Caco-2 (cell line): Measurements from ENCODE around the gene NDNF. TPM values are rescaled to one million over a fixed set of nuclear protein-coding genes. Genes with fewer than 3 reads are reported as not detected.

Experiments
- BruUV-seq: library from RNA; stranded (reverse); fragments of 400-500 nt; replicated peaks from 2 replicates; lab custom pipeline; 2021; lab: Mats Ljungman, UMichigan
- CTCF ChIA-PET: fragments of 300-600 bp; sonication (Branson Sonifier 250); formaldehyde crosslinking; loops from one replicate; lab custom pipeline; 2022; ENCODE audit warnings: antibody characterized with exemption; lab: Charles Lee
- POLR2A ChIA-PET: fragments of 300-600 bp; sonication (Branson Sonifier 250); formaldehyde crosslinking; loops from one replicate; lab custom pipeline; 2022; ENCODE audit warnings: antibody characterized with exemption; lab: Charles Lee
- DNase-seq, 2 experiments: peaks; one replicate each; pipeline versions ENCODE4 v3.0.0 to v3.0.0-alpha.2; 2020 to 2022
- H3K27me3 ChIP-seq: replicated peaks from 2 replicates; pipeline ENCODE4 v1.6.0; 2011; ENCODE audit warnings: low read length; ENCODE audit not compliant: control insufficient read depth, insufficient read depth
- H3K36me3 ChIP-seq: 2 replicates; pipeline ENCODE4 v1.5.1; 2011; ENCODE audit warnings: low read length; ENCODE audit not compliant: control insufficient read depth, insufficient read depth
- H3K4me1 ChIP-seq: fragments of 250-450 bp; sonication (Bioruptor Pico); 2 replicates; pipeline ENCODE4 v1.5.1; 2020; ENCODE audit warnings: mild to moderate bottlenecking
- H3K4me3 ChIP-seq: 2 replicates; pipeline ENCODE4 v1.5.1; 2011; ENCODE audit warnings: low read depth, mild to moderate bottlenecking, control low read depth, low read length
- H3K9me3 ChIP-seq: fragments of 250-450 bp; sonication (Bioruptor Pico); 2 replicates; pipeline ENCODE4 v1.5.1; 2020; ENCODE audit warnings: mild to moderate bottlenecking, moderate library complexity
- H3K27ac Mint-ChIP-seq: one replicate; pipeline ENCODE4 v1.8.0; 2022; ENCODE audit warnings: mixed read lengths; ENCODE audit not compliant: unreplicated experiment
- H3K27me3 Mint-ChIP-seq: one replicate; pipeline ENCODE4 v1.8.0; 2022; ENCODE audit warnings: mixed read lengths; ENCODE audit not compliant: insufficient read depth, unreplicated experiment
- H3K36me3 Mint-ChIP-seq: one replicate; pipeline ENCODE4 v1.8.0; 2022; ENCODE audit warnings: mild to moderate bottlenecking, mixed read lengths; ENCODE audit not compliant: insufficient read depth, unreplicated experiment
- H3K4me1 Mint-ChIP-seq: one replicate; pipeline ENCODE4 v1.8.0; 2022; ENCODE audit warnings: low read depth, mixed read lengths; ENCODE audit not compliant: unreplicated experiment
- H3K4me3 Mint-ChIP-seq: one replicate; pipeline ENCODE4 v1.8.0; 2022; ENCODE audit warnings: mild to moderate bottlenecking, moderate library complexity, mixed read lengths; ENCODE audit not compliant: unreplicated experiment
- H3K9me3 Mint-ChIP-seq: one replicate; pipeline ENCODE4 v1.8.0; 2022; ENCODE audit warnings: mixed read lengths; ENCODE audit not compliant: unreplicated experiment
- CTCF ChIP-seq, 2 experiments: fragments of 200-600 bp in 1 of 2; IDR thresholded peaks; 1 replicate in 1 of 2; 2 replicates in 1 of 2; pipeline versions ENCODE4 v1.5.1 to v1.8.0; 2011 to 2022; ENCODE audit warnings: antibody characterized with exemption in 1 of 2, control low read depth in 1 of 2, inconsistent platforms in 1 of 2, low read depth in 1 of 2, low read length in 1 of 2, mild to moderate bottlenecking in 1 of 2, moderate library complexity in 1 of 2; ENCODE audit not compliant: insufficient read depth in 1 of 2, severe bottlenecking in 1 of 2, unreplicated experiment in 1 of 2
- intact Hi-C: fragments of 100-400 bp; cut with micrococcal nuclease; formaldehyde crosslinking; loops from one replicate; pipeline ENCODE4 v1.10.0; 2022; ENCODE audit not compliant: unreplicated experiment
- total RNA-seq: library from RNA; stranded (reverse); gene quantifications from 2 replicates; pipeline ENCODE4 v1.2.3, GENCODE V29; 2022

The NDNF gene
- total RNA-seq, 1 experiment from 2014 or later = 3.7 TPM

- no peak for DNase-seq
- H3K36me3 ChIP-seq = no peaks in the 10 kb centered on the region
- no peak overlapping the region for H3K4me3 ChIP-seq
- no peaks in the 10 kb centered on the region for H3K36me3 Mint-ChIP-seq
- POLR2A ChIA-PET = no interaction called here
- no TSS peak for BruUV-seq
- no peak overlapping the region for H3K27ac Mint-ChIP-seq
- TF ChIP-seq CTCF (IDR thresholded peaks at IDR 0.05; ENCODE audit: insufficient read depth in 1 of 2, low read depth in 1 of 2, low read length in 1 of 2, severe bottlenecking in 1 of 2, unreplicated experiment in 1 of 2) = no peak
- no peak overlapping the region for H3K4me3 Mint-ChIP-seq
- H3K9me3 Mint-ChIP-seq = no peaks in the 10 kb centered on the region
- H3K4me1 ChIP-seq = no peaks in the 10 kb centered on the region
- no peaks in the 10 kb centered on the region for H3K27me3 Mint-ChIP-seq
- H3K9me3 ChIP-seq = peaks cover 3% of the 10 kb centered on the region; the same call in 1 of the 2 replicates
- intact Hi-C loops = no loop called here
- H3K27me3 ChIP-seq = no peaks in the 10 kb centered on the region
- H3K4me1 Mint-ChIP-seq = no peaks in the 10 kb centered on the region
- CTCF ChIA-PET = no interaction called here
Measured at GRCh38 chr4:121088867-121089266, 16.5 kb upstream of the NDNF start.

GRCh38 chr4:121079376-121079775 is 7.0 kb upstream of the NDNF start:
- Mint-ChIP-seq H3K27me3 (peaks cover 13% of the 10 kb centered on the region), H3K4me3 (no peak overlapping the region), H3K9me3 (no peaks in the 10 kb centered on the region), H3K36me3 (no peaks in the 10 kb centered on the region), H3K4me1 (peaks cover 16% of the 10 kb centered on the region), H3K27ac (no peak overlapping the region)
- no peaks in the 10 kb centered on the region for H3K4me1 ChIP-seq
- POLR2A ChIA-PET = no interaction called here
- H3K36me3 ChIP-seq = no peaks in the 10 kb centered on the region
- no peaks in the 10 kb centered on the region for H3K9me3 ChIP-seq
- no peak for DNase-seq
- H3K4me3 ChIP-seq = no peak overlapping the region
- no TSS peak for BruUV-seq
- no peak for TF ChIP-seq CTCF (IDR thresholded peaks at IDR 0.05; ENCODE audit: insufficient read depth in 1 of 2, low read depth in 1 of 2, low read length in 1 of 2, severe bottlenecking in 1 of 2, unreplicated experiment in 1 of 2)
- H3K27me3 ChIP-seq = peaks cover 1% of the 10 kb centered on the region; the same call in 1 of the 2 replicates
- CTCF ChIA-PET = no interaction called here
- intact Hi-C loops = no loop called here

GRCh38 chr4:121077496-121077895 is 5.2 kb upstream of the NDNF start:
- no peaks in the 10 kb centered on the region for H3K9me3 ChIP-seq
- CTCF ChIA-PET = no interaction called here
- H3K27ac Mint-ChIP-seq = no peak overlapping the region
- DNase-seq = no peak
- no peaks in the 10 kb centered on the region for H3K36me3 ChIP-seq
- H3K9me3 Mint-ChIP-seq = no peaks in the 10 kb centered on the region
- H3K4me3 Mint-ChIP-seq = no peak overlapping the region
- intact Hi-C loops = no loop called here
- no peaks in the 10 kb centered on the region for H3K36me3 Mint-ChIP-seq
- peaks cover 33% of the 10 kb centered on the region for H3K4me1 Mint-ChIP-seq
- peaks cover 27% of the 10 kb centered on the region for H3K27me3 Mint-ChIP-seq
- H3K27me3 ChIP-seq = peaks cover 1% of the 10 kb centered on the region; the same call in 1 of the 2 replicates
- peaks cover 6% of the 10 kb centered on the region; the same call in 1 of the 2 replicates for H3K4me1 ChIP-seq
- no TSS peak for BruUV-seq
- TF ChIP-seq CTCF (IDR thresholded peaks at IDR 0.05; ENCODE audit: insufficient read depth in 1 of 2, low read depth in 1 of 2, low read length in 1 of 2, severe bottlenecking in 1 of 2, unreplicated experiment in 1 of 2) = no peak
- POLR2A ChIA-PET = no interaction called here
- no peak overlapping the region for H3K4me3 ChIP-seq
